Aorta (tissue), 5 donors: Measurements from ENCODE around the gene APRT. TPM values are rescaled to one million over a fixed set of nuclear protein-coding genes. Genes with fewer than 3 reads are reported as not detected.

Source experiments
- ATAC-seq: fragments of 200-7000 bp; cut with Tn5 transposase; one replicate; pipeline ENCODE4 v1.9.1; 2022; ENCODE audit warnings: moderate library complexity; ENCODE audit not compliant: low FRiP score
- DNase-seq, 2 donors: peaks; one replicate each; pipeline ENCODE4 v3.0.0-alpha.2; 2020
- H3K27ac ChIP-seq, 2 donors: one replicate each; pipeline ENCODE4 v1.5.1; 2013; ENCODE audit warnings: low read length in 2 of 2, mild to moderate bottlenecking in 2 of 2, moderate library complexity in 2 of 2, control low read depth in 1 of 2, inconsistent platforms in 1 of 2, low read depth in 1 of 2
- H3K27me3 ChIP-seq, 2 donors: one replicate each; pipeline ENCODE4 v1.6.1; 2013; ENCODE audit warnings: control low read depth in 1 of 2, low read length in 1 of 2, mild to moderate bottlenecking in 1 of 2, moderate library complexity in 1 of 2; ENCODE audit not compliant: insufficient read depth in 2 of 2, control insufficient read depth in 1 of 2
- H3K36me3 ChIP-seq, 2 donors: one replicate each; pipeline ENCODE4 v1.6.1; 2013; ENCODE audit warnings: control low read depth in 1 of 2, low read length in 1 of 2, mild to moderate bottlenecking in 1 of 2; ENCODE audit not compliant: insufficient read depth in 2 of 2, control insufficient read depth in 1 of 2
- H3K4me1 ChIP-seq, 2 donors: one replicate each; pipeline ENCODE4 v1.6.1; 2013; ENCODE audit warnings: low read length in 2 of 2, control low read depth in 1 of 2, mild to moderate bottlenecking in 1 of 2, moderate library complexity in 1 of 2; ENCODE audit not compliant: insufficient read depth in 2 of 2, control insufficient read depth in 1 of 2
- H3K4me3 ChIP-seq, 2 donors: one replicate each; pipeline ENCODE4 v1.5.1; 2013; ENCODE audit warnings: low read length in 2 of 2, control low read depth in 1 of 2, mild to moderate bottlenecking in 1 of 2
- H3K9me3 ChIP-seq: one replicate; pipeline ENCODE4 v1.6.1; 2013; ENCODE audit warnings: mild to moderate bottlenecking, low read length; ENCODE audit not compliant: control insufficient read depth
- whole genome bisulfite sequencing, 2 donors: extraction: QIAGEN DNeasy Blood & Tissue Kit; methylation state at CpG; one replicate each; pipeline ENCODE4 v1.1.7; 2013; 5-methylcytosine and 5-hydroxymethylcytosine counted together
- intact Hi-C, 2 donors: fragments of 100-400 bp; cut with DNase I; formaldehyde crosslinking; loops; one replicate each; pipeline versions ENCODE4 v1.14.2 to v1.15.0; 2022
- polyA plus RNA-seq, 2 donors: library from polyadenylated mRNA; stranded (reverse); fragments of 200-250 nt; gene quantifications; one replicate each; pipeline ENCODE4 v1.2.3, GENCODE V29; 2013
- total RNA-seq, 2 donors: library from RNA; stranded (reverse); fragmentation: NEBNext Ultra II Directional; extraction: Animal tissue kit (Norgen Biotek cat#: 25700); gene quantifications; one replicate each; pipeline ENCODE4 v1.2.1, GENCODE V29; 2021
- donor health status: healthy with polysubstance abuse.
- donor health status: Bipolar disorder and iron deficiency.
- donor health status: DM: no; HTN: no; CAD: no.
- donor health status: DM: no; HTN: no; CAD: no.
- donor health status: DM: yes; HTN: yes; CAD: no.

The APRT gene
- total and polyA plus RNA-seq, 4 donors: 60.2 to 116 (median 74.9) TPM

- Histone ChIP-seq H3K27ac (no peak overlapping the region), H3K9me3 (no peaks in the 10 kb centered on the region), H3K36me3 (no peaks in the 10 kb centered on the region), H3K27me3 (no peaks in the 10 kb centered on the region), H3K4me1 (no peaks in the 10 kb centered on the region), H3K4me3 (no peak overlapping the region)
- ATAC-seq (no peak), DNase-seq (no peak)
- WGBS, 2 donors: 79 to 87% methylated on average over 10 of the region's 10 CpGs
- intact Hi-C loops: no loop called here
Measured at GRCh38 chr16:88762941-88763340, 48.8 kb downstream of the APRT start.

- Histone ChIP-seq H3K27me3 (no peaks in the 10 kb centered on the region), H3K4me3 (no peak overlapping the region), H3K4me1 (no peaks in the 10 kb centered on the region), H3K9me3 (no peaks in the 10 kb centered on the region), H3K36me3 (no peaks in the 10 kb centered on the region), H3K27ac (no peak overlapping the region)
- WGBS, 2 donors: 77% methylated on average over 16 of the region's 16 CpGs
- ATAC-seq: no peak
- intact Hi-C loops: no loop called here
- DNase-seq: no peak
Measured at GRCh38 chr16:88762258-88762870, 49.4 kb downstream of the APRT start.

DNA sequence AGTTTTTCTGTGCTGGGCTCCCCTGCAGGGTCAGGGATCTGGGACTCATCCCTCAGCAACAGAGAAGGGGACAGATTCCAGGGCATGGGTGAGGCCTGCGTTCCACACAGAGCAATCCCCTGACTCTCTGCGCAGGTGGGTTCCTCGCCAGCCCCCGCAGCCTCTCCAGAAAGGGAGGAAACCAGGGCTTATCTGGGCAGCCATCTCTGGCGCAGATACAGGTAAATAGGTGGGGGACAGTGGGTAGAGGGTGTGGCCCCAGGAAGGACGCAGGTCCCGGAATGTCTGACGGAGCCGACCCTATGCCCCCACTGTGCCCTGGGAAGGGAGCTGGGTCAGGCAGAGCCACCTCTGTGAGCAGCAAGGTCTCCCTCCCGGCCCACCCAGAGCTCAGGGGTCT, 49.9 kb downstream of the APRT start:
- Histone ChIP-seq H3K9me3 (no peaks in the 10 kb centered on the region), H3K4me1 (no peaks in the 10 kb centered on the region), H3K27ac (no peak overlapping the region), H3K4me3 (no peak overlapping the region), H3K27me3 (no peaks in the 10 kb centered on the region), H3K36me3 (no peaks in the 10 kb centered on the region)
- no peak for DNase-seq
- ATAC-seq: no peak
- intact Hi-C loops: no loop called here
- WGBS, 2 donors: 87 to 92% methylated on average over 10 of the region's 10 CpGs

DNA sequence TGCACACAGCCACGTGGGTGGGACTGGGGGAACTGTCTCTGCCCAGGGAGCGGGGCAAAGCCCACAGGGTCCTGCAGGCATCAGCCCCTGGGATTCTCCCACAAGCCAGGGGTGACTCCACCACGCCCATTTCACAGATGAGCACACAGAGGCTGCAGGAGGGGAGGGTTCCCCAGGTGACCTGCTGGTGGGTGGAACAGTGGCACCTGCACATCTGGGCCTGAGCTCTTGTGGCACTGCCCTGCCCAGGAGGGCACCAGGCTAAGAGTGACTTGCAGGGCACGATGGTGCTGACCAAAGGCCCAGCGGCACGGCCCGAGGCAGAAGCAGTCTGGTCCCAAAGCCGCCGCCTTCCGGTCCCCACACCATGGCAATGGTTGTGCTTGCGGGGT, 50.6 kb downstream of the APRT start:
- H3K36me3 ChIP-seq: no peaks in the 10 kb centered on the region
- no peak for ATAC-seq
- no peak overlapping the region for H3K27ac ChIP-seq
- H3K9me3 ChIP-seq: no peaks in the 10 kb centered on the region
- no peaks in the 10 kb centered on the region for H3K4me1 ChIP-seq
- no peak for DNase-seq
- no peak overlapping the region for H3K4me3 ChIP-seq
- intact Hi-C loops: no loop called here
- H3K27me3 ChIP-seq: no peaks in the 10 kb centered on the region
- 90 to 94% methylated on average over 11 of the region's 11 CpGs for WGBS, 2 donors

DNA sequence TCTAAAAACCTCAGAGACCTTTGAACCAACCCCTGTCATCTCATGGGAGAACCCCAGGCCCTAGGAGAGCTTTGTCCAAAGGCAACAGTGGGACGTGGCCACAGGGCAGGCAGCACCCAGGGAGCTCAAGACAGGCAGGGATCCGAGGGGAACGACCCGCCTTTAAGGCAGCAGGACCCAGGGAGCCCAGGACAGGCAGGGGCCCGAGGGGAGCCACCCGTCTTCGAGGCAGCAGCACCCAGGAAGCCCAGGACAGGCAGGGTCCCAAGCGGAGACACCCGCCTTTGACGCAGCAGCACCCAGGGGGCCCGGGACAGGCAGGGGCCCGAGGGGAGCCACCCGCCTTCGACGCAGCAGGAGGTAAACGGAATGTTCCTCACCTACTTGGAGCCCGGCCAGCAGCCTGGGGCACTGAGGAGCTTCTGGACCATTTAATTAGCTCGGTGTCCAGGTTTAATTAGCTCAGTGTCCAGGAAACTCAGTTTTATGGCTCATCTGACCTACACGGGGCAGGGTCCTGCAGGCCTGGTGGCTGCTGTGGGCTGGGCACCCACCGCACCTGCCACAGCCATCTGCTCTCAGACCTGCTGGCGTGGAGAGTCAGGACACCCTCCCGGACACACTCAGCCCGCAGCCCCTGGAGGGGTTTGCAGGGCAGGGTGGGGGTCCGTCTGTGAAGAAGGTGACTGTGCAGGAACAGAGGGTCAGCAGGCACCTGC, 51.1 kb downstream of the APRT start:
- 89 to 93% methylated on average over 24 of the region's 24 CpGs for WGBS, 2 donors
- Histone ChIP-seq H3K4me1 (no peaks in the 10 kb centered on the region), H3K27me3 (no peaks in the 10 kb centered on the region), H3K27ac (no peak overlapping the region), H3K36me3 (no peaks in the 10 kb centered on the region), H3K4me3 (no peak overlapping the region), H3K9me3 (no peaks in the 10 kb centered on the region)
- DNase-seq (no peak), ATAC-seq (no peak)
- intact Hi-C loops: no loop called here

DNA sequence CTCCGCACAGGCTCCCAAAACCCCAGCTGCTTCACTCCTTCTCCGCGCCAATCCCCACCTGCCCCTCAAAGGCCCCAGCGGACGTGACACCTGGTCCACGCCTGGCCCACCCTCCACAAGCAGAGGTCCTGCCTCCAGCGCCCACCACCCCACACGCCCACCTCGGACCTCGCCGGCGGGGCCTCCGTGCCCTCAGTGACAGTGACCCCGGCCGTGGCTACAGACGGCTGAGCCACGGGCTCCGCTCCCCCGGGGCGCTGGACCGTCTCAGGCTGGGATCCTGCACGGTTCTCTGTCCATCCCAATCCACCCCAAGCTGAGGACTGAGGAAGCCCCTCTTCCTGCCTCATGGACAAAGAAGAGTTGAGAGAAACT, 51.8 kb downstream of the APRT start:
- Histone ChIP-seq H3K4me1 (no peaks in the 10 kb centered on the region), H3K36me3 (no peaks in the 10 kb centered on the region), H3K9me3 (no peaks in the 10 kb centered on the region), H3K4me3 (no peak overlapping the region), H3K27ac (no peak overlapping the region), H3K27me3 (no peaks in the 10 kb centered on the region)
- ATAC-seq: no peak
- DNase-seq: no peak
- 91 to 96% methylated on average over 22 of the region's 22 CpGs for WGBS, 2 donors
- intact Hi-C loops: no loop called here

Other genes with a start within 250 kb of the APRT start
- 10 to 100 TPM; 37.7 to 38.5 TPM for gene ZC3H18, start 241.5 kb downstream of the APRT start, total RNA-seq
- gene ZC3H18, start 241.5 kb downstream of the APRT start, polyA plus RNA-seq: 10 to 100 TPM; 12.4 to 19.3 TPM
- not detected for gene IL17C, start 173.4 kb downstream of the APRT start, total RNA-seq
- gene IL17C, start 173.4 kb downstream of the APRT start, polyA plus RNA-seq: not detected
- 100 to 1,000 TPM in 1 of 2 donors, 10 to 100 TPM in 1; 79.2 to 148 TPM for gene CYBA, start 160.9 kb downstream of the APRT start, total RNA-seq
- gene CYBA, start 160.9 kb downstream of the APRT start, polyA plus RNA-seq: 100 to 1,000 TPM in 1 of 2 donors, 10 to 100 TPM in 1; 99.0 to 107 TPM
- 10 to 100 TPM; 26.0 to 26.6 TPM for gene MVD, start 148.8 kb downstream of the APRT start, total RNA-seq
- gene MVD, start 148.8 kb downstream of the APRT start, polyA plus RNA-seq: 10 to 100 TPM; 19.8 to 57.6 TPM
- gene SNAI3, start 125.4 kb downstream of the APRT start, total RNA-seq: under 1 TPM; 0.27 to 0.71 TPM
- 1 to 10 TPM in 1 of 2 donors, not detected in 1; 1.6 TPM for gene SNAI3, start 125.4 kb downstream of the APRT start, polyA plus RNA-seq
- gene RNF166, start 105.5 kb downstream of the APRT start, total RNA-seq: 10 to 100 TPM; 18.0 to 39.4 TPM
- gene RNF166, start 105.5 kb downstream of the APRT start, polyA plus RNA-seq: 10 to 100 TPM; 16.2 to 27.4 TPM
- 10 to 100 TPM; 15.8 to 17.0 TPM for gene CTU2, start 105.4 kb downstream of the APRT start, total RNA-seq
- 10 to 100 TPM in 1 of 2 donors, 1 to 10 TPM in 1; 4.0 to 18.4 TPM for gene CTU2, start 105.4 kb downstream of the APRT start, polyA plus RNA-seq
- gene PIEZO1, start 26.7 kb downstream of the APRT start, total RNA-seq: 100 to 1,000 TPM; 101 to 120 TPM
- gene PIEZO1, start 26.7 kb downstream of the APRT start, polyA plus RNA-seq: 100 to 1,000 TPM in 1 of 2 donors, 10 to 100 TPM in 1; 35.9 to 205 TPM
- gene CDT1, start 8.1 kb downstream of the APRT start, total RNA-seq: 1 to 10 TPM in 1 of 2 donors, under 1 TPM in 1; 0.88 to 1.5 TPM
- gene CDT1, start 8.1 kb downstream of the APRT start, polyA plus RNA-seq: 1 to 10 TPM in 1 of 2 donors, under 1 TPM in 1; 0.05 to 1.0 TPM
- gene GALNS, start 45.0 kb upstream of the APRT start, total RNA-seq: 10 to 100 TPM; 29.5 to 44.1 TPM
- gene GALNS, start 45.0 kb upstream of the APRT start, polyA plus RNA-seq: 10 to 100 TPM in 1 of 2 donors, 1 to 10 TPM in 1; 9.3 to 28.2 TPM
- gene TRAPPC2L, start 45.2 kb upstream of the APRT start, total RNA-seq: 10 to 100 TPM; 27.8 to 31.2 TPM
- gene TRAPPC2L, start 45.2 kb upstream of the APRT start, polyA plus RNA-seq: 10 to 100 TPM; 53.9 to 54.1 TPM
- not detected for gene PABPN1L, start 54.7 kb upstream of the APRT start, total RNA-seq
- not detected for gene PABPN1L, start 54.7 kb upstream of the APRT start, polyA plus RNA-seq
- gene CBFA2T3, start 165.3 kb upstream of the APRT start, total RNA-seq: 1 to 10 TPM; 4.4 to 9.4 TPM
- gene CBFA2T3, start 165.3 kb upstream of the APRT start, polyA plus RNA-seq: 1 to 10 TPM in 1 of 2 donors, under 1 TPM in 1; 0.18 to 1.0 TPM